ENCODE data around the gene DUSP2.

The DUSP2 gene

GRCh38 chr2:96097951-96098823 lies 47.1 kb downstream of the DUSP2 start:
- no peak for DNase-seq

- DNase-seq: no peak
These were observed 47.8 kb downstream of the DUSP2 start for GRCh38 chr2:96097441-96097840.

GRCh38 chr2:96095116-96095636 lies 50.1 kb downstream of the DUSP2 start:
- DNase-seq: peak; percentile 51

GRCh38 chr2:96093528-96093927 lies 51.7 kb downstream of the DUSP2 start:
- no peak for DNase-seq

Data from DMS79 (cell line).